HepG2 (cell line): Measurements from ENCODE around the gene STRADB. TPM values are rescaled to one million over a fixed set of nuclear protein-coding genes. Genes with fewer than 3 reads are reported as not detected.

Experiments
- ADNP ChIP-seq: sonication (generic); formaldehyde crosslinking; IDR thresholded peaks from 2 replicates; pipeline ENCODE4 v1.4.0; 2020; ENCODE audit warnings: missing genetic modification reagents
- CHD2 ChIP-seq: IDR thresholded peaks from 2 replicates; pipeline ENCODE4 v1.6.1; 2011; ENCODE audit warnings: low read depth, low read length, improper control_type of control experiment
- HIVEP1 ChIP-seq: sonication (generic); formaldehyde crosslinking; IDR thresholded peaks from 2 replicates; pipeline ENCODE4 v1.4.0; 2020; ENCODE audit warnings: mild to moderate bottlenecking, missing genetic modification reagents
- TAF15 ChIP-seq: fragments of 200-400 bp; formaldehyde crosslinking; IDR thresholded peaks from one replicate; pipeline ENCODE4 v1.6.1; 2018; ENCODE audit warnings: mild to moderate bottlenecking, low read depth, low read length; ENCODE audit not compliant: poor library complexity, severe bottlenecking
- TGIF2 ChIP-seq: IDR thresholded peaks from 2 replicates; pipeline ENCODE4 v1.6.1; 2016; ENCODE audit warnings: control low read depth, missing compliant biosample characterization
- YEATS2 ChIP-seq: sonication (generic); formaldehyde crosslinking; IDR thresholded peaks from 2 replicates; pipeline ENCODE4 v1.4.0; 2020; ENCODE audit warnings: missing genetic modification reagents, borderline replicate concordance
- ZFP37 ChIP-seq: sonication (generic); formaldehyde crosslinking; IDR thresholded peaks from 2 replicates; pipeline ENCODE4 v1.4.0; 2020; ENCODE audit warnings: missing genetic modification reagents, borderline replicate concordance
- ZNF720 ChIP-seq: sonication (generic); formaldehyde crosslinking; IDR thresholded peaks from 2 replicates; pipeline ENCODE4 v1.4.0; 2020; ENCODE audit warnings: missing genetic modification reagents
- ZSCAN30 ChIP-seq: sonication (generic); formaldehyde crosslinking; IDR thresholded peaks from 2 replicates; pipeline ENCODE4 v1.5.0; 2020; ENCODE audit warnings: mild to moderate bottlenecking, missing genetic modification reagents
- polyA plus RNA-seq, 8 experiments: library from polyadenylated mRNA; depleted of rRNA in 3 of 8; stranded (reverse) in 7 of 8; unstranded in 1 of 8; fragments of >200 nt; fragmentation: Illumina TruSeq in 4 of 8; extraction: Trizol in 4 of 8; gene quantifications; 2 replicates each; pipeline versions ENCODE4 v1.2.1 to v1.2.3, GENCODE V29; 2011 to 2016; ENCODE audit warnings: low read depth in 4 of 8, missing spikeins in 1 of 8, mixed read lengths in 1 of 8; ENCODE audit not compliant: insufficient read depth in 1 of 8
- total RNA-seq, 5 experiments: library from RNA; depleted of rRNA; stranded (reverse); fragments of >200 nt; fragmentation: Illumina TruSeq; extraction: Trizol; gene quantifications; 2 replicates each; pipeline ENCODE4 v1.2.3, GENCODE V29; 2016; ENCODE audit warnings: low read depth in 1 of 5
- TF ChIP-seq, protein P1 (sequence below): IDR thresholded peaks from 2 replicates; pipeline ENCODE4 v1.6.1; 2016; ENCODE audit warnings: control low read depth
- TF ChIP-seq, protein P2 (sequence below): sonication (generic); formaldehyde crosslinking; conservative IDR thresholded peaks from 2 replicates; pipeline ENCODE4 v1.5.0; 2020; ENCODE audit warnings: missing genetic modification reagents
- TF ChIP-seq, protein P3 (sequence below): sonication (generic); formaldehyde crosslinking; IDR thresholded peaks from 2 replicates; pipeline ENCODE4 v1.5.0; 2020; ENCODE audit warnings: missing genetic modification reagents
- TF ChIP-seq, protein P4 (sequence below): IDR thresholded peaks from 2 replicates; pipeline ENCODE4 v1.6.1; 2012; ENCODE audit warnings: low read length, improper control_type of control experiment
- TF ChIP-seq, protein P5 (sequence below): sonication (generic); formaldehyde crosslinking; conservative IDR thresholded peaks from 2 replicates; pipeline ENCODE4 v1.8.0; 2022; ENCODE audit warnings: low read depth, missing genetic modification reagents
- TF ChIP-seq, protein P6 (sequence below): sonication (generic); formaldehyde crosslinking; IDR thresholded peaks from 2 replicates; pipeline ENCODE4 v1.5.1; 2020; ENCODE audit warnings: missing genetic modification reagents, mild to moderate bottlenecking, borderline replicate concordance

The STRADB gene
- total and polyA plus RNA-seq, 2 of the 13 experiments (the other 11 are each of a cell fraction or from before 2014, with no cell fraction given), result 34.1 to 66.6 TPM

DNA sequence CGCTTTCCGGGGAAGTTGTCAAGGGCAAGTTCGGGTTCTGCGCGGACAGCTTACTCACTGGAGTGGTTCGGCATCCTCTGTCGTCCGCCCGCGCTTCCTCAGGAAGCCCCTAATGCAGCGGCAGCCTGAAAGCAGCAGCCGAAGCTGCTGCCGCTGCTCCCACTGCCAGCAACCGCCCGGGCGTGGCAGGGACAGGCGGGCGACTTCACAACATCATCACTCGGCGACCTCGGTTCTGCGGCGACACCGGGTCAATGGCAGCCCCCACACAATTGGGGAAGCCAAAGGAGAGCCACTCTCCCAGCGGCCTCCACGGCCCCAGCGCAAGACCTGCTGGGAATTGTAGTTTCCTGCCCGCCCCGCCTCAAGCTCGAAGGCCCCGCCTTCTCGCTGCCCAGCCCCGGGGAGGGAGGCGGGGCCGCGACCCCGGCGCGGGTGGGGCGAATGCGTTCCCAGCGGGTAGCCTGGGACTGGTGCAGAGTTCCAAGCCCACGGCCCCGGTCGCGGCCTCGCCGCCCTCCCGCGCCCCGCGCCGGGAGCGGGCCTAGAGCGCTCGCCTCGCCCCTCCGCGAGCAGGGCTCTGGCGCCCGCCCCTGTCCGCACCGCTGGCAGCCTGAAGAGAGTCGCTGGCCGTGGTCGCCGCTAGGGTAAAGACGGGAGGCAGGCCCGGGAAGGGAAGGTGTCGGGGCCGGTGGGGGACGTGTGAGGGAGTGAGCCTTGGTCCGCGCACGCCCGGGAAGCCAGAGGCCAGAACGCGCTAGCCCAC lies at the start of gene STRADB, which contains the start of gene TRAK2 (continued):
- TF ChIP-seq, protein P1, sequence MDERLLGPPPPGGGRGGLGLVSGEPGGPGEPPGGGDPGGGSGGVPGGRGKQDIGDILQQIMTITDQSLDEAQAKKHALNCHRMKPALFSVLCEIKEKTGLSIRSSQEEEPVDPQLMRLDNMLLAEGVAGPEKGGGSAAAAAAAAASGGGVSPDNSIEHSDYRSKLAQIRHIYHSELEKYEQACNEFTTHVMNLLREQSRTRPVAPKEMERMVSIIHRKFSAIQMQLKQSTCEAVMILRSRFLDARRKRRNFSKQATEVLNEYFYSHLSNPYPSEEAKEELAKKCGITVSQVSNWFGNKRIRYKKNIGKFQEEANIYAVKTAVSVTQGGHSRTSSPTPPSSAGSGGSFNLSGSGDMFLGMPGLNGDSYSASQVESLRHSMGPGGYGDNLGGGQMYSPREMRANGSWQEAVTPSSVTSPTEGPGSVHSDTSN (CRISPR knock-in tag), result no peak
- TF ChIP-seq, protein P2, sequence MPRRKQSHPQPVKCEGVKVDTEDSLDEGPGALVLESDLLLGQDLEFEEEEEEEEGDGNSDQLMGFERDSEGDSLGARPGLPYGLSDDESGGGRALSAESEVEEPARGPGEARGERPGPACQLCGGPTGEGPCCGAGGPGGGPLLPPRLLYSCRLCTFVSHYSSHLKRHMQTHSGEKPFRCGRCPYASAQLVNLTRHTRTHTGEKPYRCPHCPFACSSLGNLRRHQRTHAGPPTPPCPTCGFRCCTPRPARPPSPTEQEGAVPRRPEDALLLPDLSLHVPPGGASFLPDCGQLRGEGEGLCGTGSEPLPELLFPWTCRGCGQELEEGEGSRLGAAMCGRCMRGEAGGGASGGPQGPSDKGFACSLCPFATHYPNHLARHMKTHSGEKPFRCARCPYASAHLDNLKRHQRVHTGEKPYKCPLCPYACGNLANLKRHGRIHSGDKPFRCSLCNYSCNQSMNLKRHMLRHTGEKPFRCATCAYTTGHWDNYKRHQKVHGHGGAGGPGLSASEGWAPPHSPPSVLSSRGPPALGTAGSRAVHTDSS (CRISPR knock-in tag), result no peak; the same call in none of the 2 replicates
- TF ChIP-seq ADNP (CRISPR knock-in tag) (peak; percentile 85), ZNF720 (CRISPR knock-in tag) (no peak), HIVEP1 (CRISPR knock-in tag) (peak; percentile 90), ZFP37 (peak; percentile 83; the same call in 1 of the 2 replicates), CHD2 (no peak), YEATS2 (CRISPR knock-in tag) (peak; percentile 90), ZSCAN30 (CRISPR knock-in tag) (peak; percentile 90; the same call in 1 of the 2 replicates), TAF15 (no peak), TGIF2 (CRISPR knock-in tag) (no peak; the same call in 1 of the 2 replicates)
- TF ChIP-seq, protein P3, sequence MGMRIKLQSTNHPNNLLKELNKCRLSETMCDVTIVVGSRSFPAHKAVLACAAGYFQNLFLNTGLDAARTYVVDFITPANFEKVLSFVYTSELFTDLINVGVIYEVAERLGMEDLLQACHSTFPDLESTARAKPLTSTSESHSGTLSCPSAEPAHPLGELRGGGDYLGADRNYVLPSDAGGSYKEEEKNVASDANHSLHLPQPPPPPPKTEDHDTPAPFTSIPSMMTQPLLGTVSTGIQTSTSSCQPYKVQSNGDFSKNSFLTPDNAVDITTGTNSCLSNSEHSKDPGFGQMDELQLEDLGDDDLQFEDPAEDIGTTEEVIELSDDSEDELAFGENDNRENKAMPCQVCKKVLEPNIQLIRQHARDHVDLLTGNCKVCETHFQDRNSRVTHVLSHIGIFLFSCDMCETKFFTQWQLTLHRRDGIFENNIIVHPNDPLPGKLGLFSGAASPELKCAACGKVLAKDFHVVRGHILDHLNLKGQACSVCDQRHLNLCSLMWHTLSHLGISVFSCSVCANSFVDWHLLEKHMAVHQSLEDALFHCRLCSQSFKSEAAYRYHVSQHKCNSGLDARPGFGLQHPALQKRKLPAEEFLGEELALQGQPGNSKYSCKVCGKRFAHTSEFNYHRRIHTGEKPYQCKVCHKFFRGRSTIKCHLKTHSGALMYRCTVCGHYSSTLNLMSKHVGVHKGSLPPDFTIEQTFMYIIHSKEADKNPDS (CRISPR knock-in tag), result 0 out of 2 replicates have a peak, but pooled peaks have one; percentile 80
- TF ChIP-seq, protein P4, sequence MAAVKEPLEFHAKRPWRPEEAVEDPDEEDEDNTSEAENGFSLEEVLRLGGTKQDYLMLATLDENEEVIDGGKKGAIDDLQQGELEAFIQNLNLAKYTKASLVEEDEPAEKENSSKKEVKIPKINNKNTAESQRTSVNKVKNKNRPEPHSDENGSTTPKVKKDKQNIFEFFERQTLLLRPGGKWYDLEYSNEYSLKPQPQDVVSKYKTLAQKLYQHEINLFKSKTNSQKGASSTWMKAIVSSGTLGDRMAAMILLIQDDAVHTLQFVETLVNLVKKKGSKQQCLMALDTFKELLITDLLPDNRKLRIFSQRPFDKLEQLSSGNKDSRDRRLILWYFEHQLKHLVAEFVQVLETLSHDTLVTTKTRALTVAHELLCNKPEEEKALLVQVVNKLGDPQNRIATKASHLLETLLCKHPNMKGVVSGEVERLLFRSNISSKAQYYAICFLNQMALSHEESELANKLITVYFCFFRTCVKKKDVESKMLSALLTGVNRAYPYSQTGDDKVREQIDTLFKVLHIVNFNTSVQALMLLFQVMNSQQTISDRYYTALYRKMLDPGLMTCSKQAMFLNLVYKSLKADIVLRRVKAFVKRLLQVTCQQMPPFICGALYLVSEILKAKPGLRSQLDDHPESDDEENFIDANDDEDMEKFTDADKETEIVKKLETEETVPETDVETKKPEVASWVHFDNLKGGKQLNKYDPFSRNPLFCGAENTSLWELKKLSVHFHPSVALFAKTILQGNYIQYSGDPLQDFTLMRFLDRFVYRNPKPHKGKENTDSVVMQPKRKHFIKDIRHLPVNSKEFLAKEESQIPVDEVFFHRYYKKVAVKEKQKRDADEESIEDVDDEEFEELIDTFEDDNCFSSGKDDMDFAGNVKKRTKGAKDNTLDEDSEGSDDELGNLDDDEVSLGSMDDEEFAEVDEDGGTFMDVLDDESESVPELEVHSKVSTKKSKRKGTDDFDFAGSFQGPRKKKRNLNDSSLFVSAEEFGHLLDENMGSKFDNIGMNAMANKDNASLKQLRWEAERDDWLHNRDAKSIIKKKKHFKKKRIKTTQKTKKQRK, result no peak
- TF ChIP-seq, protein P5, sequence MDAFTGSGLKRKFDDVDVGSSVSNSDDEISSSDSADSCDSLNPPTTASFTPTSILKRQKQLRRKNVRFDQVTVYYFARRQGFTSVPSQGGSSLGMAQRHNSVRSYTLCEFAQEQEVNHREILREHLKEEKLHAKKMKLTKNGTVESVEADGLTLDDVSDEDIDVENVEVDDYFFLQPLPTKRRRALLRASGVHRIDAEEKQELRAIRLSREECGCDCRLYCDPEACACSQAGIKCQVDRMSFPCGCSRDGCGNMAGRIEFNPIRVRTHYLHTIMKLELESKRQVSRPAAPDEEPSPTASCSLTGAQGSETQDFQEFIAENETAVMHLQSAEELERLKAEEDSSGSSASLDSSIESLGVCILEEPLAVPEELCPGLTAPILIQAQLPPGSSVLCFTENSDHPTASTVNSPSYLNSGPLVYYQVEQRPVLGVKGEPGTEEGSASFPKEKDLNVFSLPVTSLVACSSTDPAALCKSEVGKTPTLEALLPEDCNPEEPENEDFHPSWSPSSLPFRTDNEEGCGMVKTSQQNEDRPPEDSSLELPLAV (CRISPR knock-in tag), result 0 out of 2 replicates have a peak, but pooled peaks have one; percentile 77
- TF ChIP-seq, protein P6, sequence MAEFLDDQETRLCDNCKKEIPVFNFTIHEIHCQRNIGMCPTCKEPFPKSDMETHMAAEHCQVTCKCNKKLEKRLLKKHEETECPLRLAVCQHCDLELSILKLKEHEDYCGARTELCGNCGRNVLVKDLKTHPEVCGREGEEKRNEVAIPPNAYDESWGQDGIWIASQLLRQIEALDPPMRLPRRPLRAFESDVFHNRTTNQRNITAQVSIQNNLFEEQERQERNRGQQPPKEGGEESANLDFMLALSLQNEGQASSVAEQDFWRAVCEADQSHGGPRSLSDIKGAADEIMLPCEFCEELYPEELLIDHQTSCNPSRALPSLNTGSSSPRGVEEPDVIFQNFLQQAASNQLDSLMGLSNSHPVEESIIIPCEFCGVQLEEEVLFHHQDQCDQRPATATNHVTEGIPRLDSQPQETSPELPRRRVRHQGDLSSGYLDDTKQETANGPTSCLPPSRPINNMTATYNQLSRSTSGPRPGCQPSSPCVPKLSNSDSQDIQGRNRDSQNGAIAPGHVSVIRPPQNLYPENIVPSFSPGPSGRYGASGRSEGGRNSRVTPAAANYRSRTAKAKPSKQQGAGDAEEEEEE, result peak; percentile 61
